Rectal smooth muscle tissue (tissue), 1 donor: ENCODE results near the gene C1orf226.

ENCODE experiments used
- H3K27ac ChIP-seq: one replicate; pipeline ENCODE4 v1.7.0; 2013; ENCODE audit warnings: low read depth, low read length, inconsistent platforms
- H3K27me3 ChIP-seq: one replicate; pipeline ENCODE4 v1.7.0; 2013; ENCODE audit warnings: low read length; ENCODE audit not compliant: control insufficient read depth, insufficient read depth
- H3K36me3 ChIP-seq: one replicate; pipeline ENCODE4 v1.7.0; 2013; ENCODE audit warnings: low read length; ENCODE audit not compliant: control insufficient read depth, insufficient read depth
- H3K4me1 ChIP-seq: one replicate; pipeline ENCODE4 v1.7.0; 2013; ENCODE audit warnings: low read length; ENCODE audit not compliant: control insufficient read depth, insufficient read depth
- H3K4me3 ChIP-seq: one replicate; pipeline ENCODE4 v1.7.0; 2013; ENCODE audit warnings: low read length
- H3K9ac ChIP-seq: one replicate; pipeline ENCODE4 v1.7.0; 2013; ENCODE audit warnings: low read length

The C1orf226 gene

DNA sequence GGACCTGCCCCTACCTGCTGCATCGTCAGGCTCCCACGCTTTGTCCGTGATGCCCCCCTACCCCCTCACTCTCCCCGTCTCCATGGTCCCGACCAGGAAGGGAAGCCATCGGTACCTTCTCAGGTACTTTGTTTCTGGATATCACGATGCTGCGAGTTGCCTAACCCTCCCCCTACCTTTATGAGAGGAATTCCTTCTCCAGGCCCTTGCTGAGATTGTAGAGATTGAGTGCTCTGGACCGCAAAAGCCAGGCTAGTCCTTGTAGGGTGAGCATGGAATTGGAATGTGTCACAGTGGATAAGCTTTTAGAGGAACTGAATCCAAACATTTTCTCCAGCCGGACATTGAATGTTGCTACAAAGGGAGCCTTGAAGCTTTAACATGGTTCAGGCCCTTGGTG, 13.8 kb upstream of the C1orf226 start:
- no peaks in the 10 kb centered on the region for H3K4me1 ChIP-seq
- no peaks in the 10 kb centered on the region for H3K27me3 ChIP-seq
- H3K36me3 ChIP-seq, result no peaks in the 10 kb centered on the region
- H3K4me3 ChIP-seq, result no peak overlapping the region
- no peak overlapping the region for H3K27ac ChIP-seq
- no peak overlapping the region for H3K9ac ChIP-seq

DNA sequence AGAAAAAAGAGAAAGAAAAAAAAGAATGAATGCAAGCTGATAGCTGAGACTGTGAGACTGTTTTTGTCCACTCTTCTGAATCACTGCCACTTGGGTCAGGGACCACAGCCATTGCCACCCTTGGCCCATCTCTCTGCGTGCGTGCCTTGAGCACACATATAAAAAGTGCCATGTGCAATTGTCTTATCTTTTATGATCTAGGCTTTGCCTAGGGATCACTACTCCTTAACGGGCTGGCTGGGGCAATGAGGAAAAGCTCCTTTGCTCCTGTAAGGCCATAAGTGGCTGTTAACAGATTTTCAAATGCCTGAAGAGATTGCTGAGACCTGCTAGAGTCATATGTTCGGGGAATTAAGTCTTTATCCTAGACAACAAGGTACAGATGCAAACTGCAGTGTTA, 13.1 kb upstream of the C1orf226 start:
- no peaks in the 10 kb centered on the region for H3K36me3 ChIP-seq
- H3K4me1 ChIP-seq, result no peaks in the 10 kb centered on the region
- H3K27ac ChIP-seq, result no peak overlapping the region
- no peak overlapping the region for H3K9ac ChIP-seq
- H3K27me3 ChIP-seq, result no peaks in the 10 kb centered on the region
- no peak overlapping the region for H3K4me3 ChIP-seq

DNA sequence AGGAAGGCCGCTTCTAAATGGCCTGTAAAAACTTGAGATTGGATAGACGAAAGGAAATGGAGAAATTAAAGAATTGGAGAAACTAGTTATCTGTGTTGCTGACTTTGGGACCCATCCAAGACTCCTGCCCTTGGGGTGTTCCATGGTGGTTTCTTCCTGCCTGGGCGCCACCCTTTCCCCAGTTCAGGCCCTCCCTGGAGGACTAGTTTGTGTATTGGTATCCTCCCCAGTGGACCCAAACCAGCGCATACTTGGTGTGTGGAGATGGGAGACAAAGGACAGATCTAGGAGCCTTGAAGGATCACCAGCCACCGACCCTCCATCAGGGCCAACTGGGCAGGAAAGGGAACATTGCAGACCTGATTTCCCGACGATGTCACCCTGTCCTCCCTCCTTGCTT, 12.0 kb upstream of the C1orf226 start:
- no peaks in the 10 kb centered on the region for H3K27me3 ChIP-seq
- no peak overlapping the region for H3K9ac ChIP-seq
- no peaks in the 10 kb centered on the region for H3K4me1 ChIP-seq
- H3K27ac ChIP-seq, result no peak overlapping the region
- H3K36me3 ChIP-seq, result no peaks in the 10 kb centered on the region
- no peak overlapping the region for H3K4me3 ChIP-seq

DNA sequence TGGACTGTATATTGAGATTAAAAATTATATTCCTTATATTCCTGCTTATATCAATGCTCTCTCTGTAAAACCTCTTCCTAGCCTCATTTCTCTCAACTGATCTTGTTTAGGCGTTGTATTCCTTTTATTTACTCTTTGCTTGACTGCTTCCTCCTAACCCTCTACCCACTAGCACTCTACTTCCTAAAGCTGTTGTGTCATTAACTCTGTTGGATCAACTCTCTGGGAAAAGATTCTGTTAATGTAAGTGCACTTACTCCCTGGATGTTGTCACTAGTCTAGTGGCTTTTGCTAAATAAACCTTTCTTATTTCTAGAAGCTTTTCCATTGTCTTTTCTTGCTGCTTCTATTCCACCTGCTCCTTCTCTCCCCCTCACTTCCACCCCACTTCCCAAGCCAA, 11.4 kb upstream of the C1orf226 start:
- H3K4me3 ChIP-seq, result no peak overlapping the region
- H3K9ac ChIP-seq, result no peak overlapping the region
- no peaks in the 10 kb centered on the region for H3K27me3 ChIP-seq
- H3K36me3 ChIP-seq, result no peaks in the 10 kb centered on the region
- H3K27ac ChIP-seq, result no peak overlapping the region
- no peaks in the 10 kb centered on the region for H3K4me1 ChIP-seq

DNA sequence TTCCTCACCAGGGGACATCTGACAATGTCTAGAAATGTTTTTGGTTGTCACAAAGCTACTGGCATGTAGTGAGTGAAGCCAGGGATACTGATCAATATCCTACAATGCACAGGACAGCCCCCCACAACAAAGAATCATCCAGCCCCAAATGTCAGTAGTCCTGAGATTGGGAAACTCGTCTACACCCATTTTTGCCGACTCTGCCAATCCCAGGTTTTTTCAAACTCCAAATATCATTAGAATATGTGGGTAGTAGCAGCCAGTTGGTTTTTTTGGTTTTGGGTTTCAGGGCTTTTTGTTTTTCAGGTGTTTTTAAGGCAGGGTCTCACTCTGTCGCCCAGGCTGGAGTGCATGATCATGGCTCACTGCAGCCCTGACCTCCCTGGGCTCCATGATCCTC, 10.8 kb upstream of the C1orf226 start:
- Histone ChIP-seq H3K9ac (no peak overlapping the region), H3K36me3 (no peaks in the 10 kb centered on the region), H3K4me3 (no peak overlapping the region), H3K4me1 (no peaks in the 10 kb centered on the region), H3K27ac (no peak overlapping the region), H3K27me3 (no peaks in the 10 kb centered on the region)

DNA sequence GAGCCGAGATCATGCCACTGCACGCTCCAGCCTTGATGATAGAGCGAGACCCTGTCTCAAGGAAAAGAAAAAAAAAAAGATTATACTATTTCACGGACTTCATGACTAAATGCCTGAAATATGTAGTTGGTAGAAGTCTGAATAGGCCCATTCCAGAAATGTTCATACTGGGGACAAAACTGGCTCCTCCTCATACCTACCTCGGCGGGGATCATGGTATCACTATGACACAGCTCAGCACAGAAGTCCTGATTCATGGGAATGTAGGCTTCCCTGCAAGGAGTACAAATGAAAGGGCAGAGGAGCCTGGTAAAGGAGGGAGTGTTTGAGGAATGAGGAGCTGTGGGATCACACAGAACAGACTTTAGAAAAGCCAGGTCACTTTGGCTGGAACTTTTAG, 9.9 kb upstream of the C1orf226 start:
- Histone ChIP-seq H3K4me1 (no peaks in the 10 kb centered on the region), H3K4me3 (no peak overlapping the region), H3K27me3 (no peaks in the 10 kb centered on the region), H3K9ac (no peak overlapping the region), H3K36me3 (no peaks in the 10 kb centered on the region), H3K27ac (no peak overlapping the region)

DNA sequence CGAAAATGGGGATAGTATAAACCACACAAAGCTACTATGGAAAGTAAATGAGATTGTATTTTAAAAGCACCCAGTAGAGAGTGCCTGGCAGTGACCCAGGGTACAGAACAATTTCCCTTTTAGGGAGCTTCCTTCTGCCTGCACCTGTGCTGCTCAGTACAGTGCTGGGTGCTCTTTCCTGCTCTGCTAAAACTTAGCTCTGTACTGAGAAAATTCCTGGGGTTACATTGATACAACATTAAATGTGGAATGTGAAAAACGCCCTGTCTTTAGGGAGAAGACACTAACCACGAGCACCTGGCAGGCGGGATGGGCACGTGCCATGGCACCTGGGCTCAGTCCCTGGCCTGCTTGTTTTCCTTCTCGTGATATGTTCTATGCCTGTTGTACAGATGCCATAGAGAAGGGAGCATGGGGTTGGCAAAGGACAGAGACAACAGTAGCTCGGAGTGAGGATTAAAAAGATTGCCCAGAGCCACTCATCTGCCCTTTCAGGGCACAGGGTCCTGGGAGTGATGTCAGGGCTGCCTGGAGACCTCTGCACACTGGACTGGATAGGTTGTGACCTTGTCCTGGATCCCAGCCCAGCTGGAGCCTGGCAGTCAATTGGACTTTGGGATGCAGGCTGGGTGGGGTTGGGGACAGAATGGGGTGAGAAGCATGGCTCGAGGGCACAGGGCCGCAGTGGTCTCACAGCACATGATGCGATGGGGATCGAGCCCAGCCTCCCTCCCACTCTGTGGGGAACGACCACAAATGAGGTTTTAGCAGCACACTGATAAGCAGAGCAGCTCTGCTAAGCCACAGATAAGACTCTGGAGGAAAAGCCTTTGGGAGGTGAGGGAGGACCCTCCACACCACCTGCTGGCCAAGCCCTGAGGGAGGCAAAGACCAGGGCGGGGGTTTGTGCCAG, 9.1 kb upstream of the C1orf226 start:
- Histone ChIP-seq H3K27me3 (no peaks in the 10 kb centered on the region), H3K4me1 (no peaks in the 10 kb centered on the region), H3K36me3 (no peaks in the 10 kb centered on the region), H3K9ac (no peak overlapping the region), H3K4me3 (no peak overlapping the region), H3K27ac (no peak overlapping the region)

DNA sequence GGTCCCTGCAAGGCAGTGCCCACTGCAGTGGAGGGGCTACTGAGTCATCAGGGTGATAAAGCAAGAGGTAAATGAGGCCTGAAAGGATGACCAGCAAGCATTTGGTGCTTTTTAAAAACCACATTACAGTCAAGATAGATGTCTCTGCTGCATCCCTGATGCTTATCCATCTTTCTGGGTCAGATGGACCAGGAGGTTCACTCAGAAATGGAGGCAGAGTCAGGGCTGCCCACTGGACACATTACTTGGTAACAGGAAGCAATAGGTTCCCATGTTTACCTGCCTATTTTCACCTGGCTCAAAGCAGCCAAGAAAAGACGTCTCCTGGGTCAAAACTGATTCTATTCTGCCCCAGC, 8.5 kb upstream of the C1orf226 start:
- no peaks in the 10 kb centered on the region for H3K36me3 ChIP-seq
- no peaks in the 10 kb centered on the region for H3K4me1 ChIP-seq
- no peak overlapping the region for H3K9ac ChIP-seq
- no peaks in the 10 kb centered on the region for H3K27me3 ChIP-seq
- H3K27ac ChIP-seq, result no peak overlapping the region
- H3K4me3 ChIP-seq, result no peak overlapping the region

DNA sequence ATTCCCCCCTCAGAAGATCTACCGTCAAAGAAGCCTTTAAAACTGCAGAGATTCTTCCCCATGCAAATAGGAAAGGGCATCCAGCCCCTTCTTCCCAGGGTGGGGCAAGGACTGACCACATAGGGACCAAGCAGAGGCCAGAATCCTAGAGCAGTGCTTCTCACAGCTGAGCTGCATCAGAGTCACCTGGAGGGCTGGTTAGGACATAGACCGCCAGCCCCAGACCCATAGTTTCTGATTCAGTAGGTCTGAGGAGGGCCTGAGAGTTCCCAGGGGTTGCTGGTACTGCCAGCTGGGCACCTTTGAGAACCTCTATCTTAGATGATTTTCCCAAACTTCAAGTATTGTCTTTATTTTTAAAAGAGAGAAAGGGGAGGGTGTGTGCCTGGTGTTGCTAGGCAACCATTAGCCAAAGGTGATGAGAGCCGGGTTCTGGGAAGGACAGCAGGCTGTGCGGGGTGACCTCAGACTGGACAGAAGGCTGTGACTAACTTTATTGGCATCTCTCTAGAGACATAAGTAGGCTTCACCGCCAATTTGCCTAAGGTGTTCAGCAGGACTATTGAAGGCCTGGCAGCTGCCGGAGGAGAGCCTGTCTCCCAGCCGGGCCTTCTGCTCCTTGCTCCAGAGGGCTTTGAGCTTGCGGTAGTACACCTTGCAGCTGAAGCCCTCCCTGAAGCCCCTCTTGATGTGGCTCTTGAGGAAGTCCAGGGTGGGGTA, 7.8 kb upstream of the C1orf226 start:
- no peak overlapping the region for H3K9ac ChIP-seq
- no peaks in the 10 kb centered on the region for H3K36me3 ChIP-seq
- H3K4me3 ChIP-seq, result no peak overlapping the region
- no peaks in the 10 kb centered on the region for H3K4me1 ChIP-seq
- no peaks in the 10 kb centered on the region for H3K27me3 ChIP-seq
- H3K27ac ChIP-seq, result no peak overlapping the region

DNA sequence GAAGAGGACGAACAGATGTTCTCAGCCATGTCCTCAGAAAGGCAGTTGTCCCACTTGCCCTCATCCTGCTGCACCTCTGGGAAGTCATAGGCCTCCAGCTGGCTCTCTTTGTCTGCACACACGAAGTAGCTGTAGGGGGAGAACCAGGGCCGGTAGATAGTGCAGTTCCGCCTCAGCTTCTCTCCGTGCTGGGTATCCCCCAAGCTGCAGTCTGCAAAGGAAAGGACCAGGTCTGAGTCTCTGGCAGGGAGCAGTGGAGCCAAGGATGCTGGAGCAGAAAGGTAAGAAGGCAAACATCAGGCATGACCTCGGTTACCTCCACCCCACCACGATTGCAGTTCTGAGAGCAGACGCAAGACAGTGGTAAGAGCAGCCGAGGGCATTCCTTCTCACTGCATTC, 7.1 kb upstream of the C1orf226 start:
- Histone ChIP-seq H3K4me3 (no peak overlapping the region), H3K27me3 (no peaks in the 10 kb centered on the region), H3K9ac (no peak overlapping the region), H3K4me1 (no peaks in the 10 kb centered on the region), H3K27ac (no peak overlapping the region), H3K36me3 (no peaks in the 10 kb centered on the region)

DNA sequence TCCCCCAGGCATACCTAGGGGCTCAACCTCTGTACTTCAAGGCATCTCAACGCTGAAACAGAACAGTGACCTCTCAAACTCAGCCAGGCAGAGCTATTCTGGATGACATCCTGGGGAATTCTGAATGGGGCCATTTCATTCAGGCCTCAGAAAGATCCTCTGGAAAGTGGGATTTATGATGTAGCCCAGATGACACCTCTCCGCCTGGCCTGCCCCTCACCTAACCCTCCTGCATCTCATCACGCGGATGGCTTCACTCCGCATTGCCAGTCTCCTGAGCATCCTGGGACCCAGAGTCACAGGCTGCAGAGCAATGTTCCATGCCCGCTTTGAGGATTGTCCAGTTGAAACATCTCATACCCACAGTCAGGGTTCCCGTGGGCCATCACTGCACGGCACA, 6.1 kb upstream of the C1orf226 start:
- Histone ChIP-seq H3K9ac (no peak overlapping the region), H3K4me1 (no peaks in the 10 kb centered on the region), H3K36me3 (no peaks in the 10 kb centered on the region), H3K27ac (no peak overlapping the region), H3K4me3 (no peak overlapping the region), H3K27me3 (no peaks in the 10 kb centered on the region)

DNA sequence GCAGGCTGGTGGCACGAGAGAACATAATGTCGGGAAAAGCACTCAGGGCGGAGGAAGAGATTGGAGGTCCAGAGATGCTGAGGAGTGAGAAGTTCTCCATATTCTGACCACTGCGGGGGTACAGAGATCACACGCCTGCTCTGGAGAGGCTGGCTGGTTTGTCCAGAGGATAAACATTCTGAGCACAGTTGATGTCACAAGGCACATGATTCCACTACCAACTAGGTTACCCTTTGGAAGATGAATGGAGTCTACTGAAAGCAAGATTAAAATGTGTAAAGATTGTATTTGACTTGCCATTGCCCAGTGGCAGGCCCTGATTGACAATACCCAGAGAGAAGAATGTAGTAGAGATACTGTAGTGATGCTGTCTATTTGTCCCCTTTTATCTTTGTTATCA, 4.8 kb upstream of the C1orf226 start, which contains the start of gene SPATA46:
TSS of gene SPATA46 (minus strand) at position 164 of the 400 bp plus-strand sequence. CDS start at position 100, 64 bp downstream.
- Histone ChIP-seq H3K9ac (no peak within 1 kb of the TSS), H3K27ac (no peak within 1 kb of the TSS), H3K4me3 (no peak within 1 kb of the TSS), H3K27me3 (no peaks in the 10 kb centered on the region), H3K36me3 (no peaks in the 10 kb centered on the region), H3K4me1 (no peaks in the 10 kb centered on the region)
